Kasumi-1 (cell line): ENCODE measurements around the gene SIPA1L2.

Experiments
- DNase-seq, 2 experiments: peaks; one replicate each; lab custom pipeline; 2025; lab: John Stamatoyannopoulos, UW

The SIPA1L2 gene

DNA sequence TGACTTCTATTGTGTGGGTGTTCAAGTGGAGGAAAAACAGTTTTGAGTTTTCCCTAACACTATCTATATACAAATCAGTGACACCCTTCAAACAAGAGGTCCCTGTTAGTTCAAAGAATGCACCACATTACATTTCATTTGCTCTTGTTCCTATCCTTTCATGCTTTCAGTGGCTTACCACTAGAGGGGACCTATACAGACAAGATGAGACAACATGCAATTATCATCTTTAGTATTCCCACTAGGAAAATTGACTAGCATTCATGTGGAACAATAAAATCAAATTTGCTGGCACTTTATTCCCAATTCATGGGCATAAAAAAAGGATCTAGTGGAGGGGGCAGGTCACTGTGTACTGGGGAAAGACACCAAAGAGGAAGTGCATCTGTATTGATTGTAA, 13.3 kb upstream of the SIPA1L2 start:
- no peak for DNase-seq

DNA sequence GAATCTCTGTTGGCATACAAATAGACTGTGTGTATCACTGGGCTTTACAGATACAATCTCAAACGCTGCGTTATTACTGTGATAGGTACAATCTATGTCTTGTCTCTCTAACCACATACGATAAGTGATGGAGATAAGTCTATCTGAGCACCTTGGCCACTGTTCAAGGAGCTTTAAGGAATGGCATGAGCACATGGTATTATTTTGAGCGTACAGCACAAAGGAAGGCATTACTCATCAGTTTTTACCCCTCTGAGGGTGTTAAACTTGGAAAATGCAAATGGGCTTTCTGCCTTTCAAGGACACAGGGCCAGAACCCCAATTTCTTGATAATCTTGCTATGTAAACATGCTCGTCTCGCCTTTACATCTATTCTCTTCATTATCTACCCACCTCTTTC, 11.6 kb upstream of the SIPA1L2 start:
- no peak for DNase-seq

DNA sequence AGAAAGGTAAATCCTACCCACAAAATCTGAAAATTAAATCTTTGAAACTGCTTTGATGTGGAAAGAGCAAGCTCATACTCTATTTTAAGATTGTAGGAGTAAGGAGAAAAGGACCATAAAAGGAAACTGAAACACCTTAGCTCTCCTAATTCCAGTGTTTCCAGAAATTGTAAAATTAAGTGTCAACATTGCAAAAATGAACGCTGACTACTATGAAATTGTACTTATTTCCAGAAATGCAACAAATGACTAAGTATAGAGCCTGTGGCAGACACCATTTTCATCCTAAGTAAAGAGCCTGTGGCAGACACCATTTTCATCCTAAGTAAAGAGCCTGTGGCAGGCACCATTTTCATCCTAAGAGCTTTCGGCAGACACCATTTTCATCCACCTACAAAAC, 6.9 kb upstream of the SIPA1L2 start:
- no peak for DNase-seq

DNA sequence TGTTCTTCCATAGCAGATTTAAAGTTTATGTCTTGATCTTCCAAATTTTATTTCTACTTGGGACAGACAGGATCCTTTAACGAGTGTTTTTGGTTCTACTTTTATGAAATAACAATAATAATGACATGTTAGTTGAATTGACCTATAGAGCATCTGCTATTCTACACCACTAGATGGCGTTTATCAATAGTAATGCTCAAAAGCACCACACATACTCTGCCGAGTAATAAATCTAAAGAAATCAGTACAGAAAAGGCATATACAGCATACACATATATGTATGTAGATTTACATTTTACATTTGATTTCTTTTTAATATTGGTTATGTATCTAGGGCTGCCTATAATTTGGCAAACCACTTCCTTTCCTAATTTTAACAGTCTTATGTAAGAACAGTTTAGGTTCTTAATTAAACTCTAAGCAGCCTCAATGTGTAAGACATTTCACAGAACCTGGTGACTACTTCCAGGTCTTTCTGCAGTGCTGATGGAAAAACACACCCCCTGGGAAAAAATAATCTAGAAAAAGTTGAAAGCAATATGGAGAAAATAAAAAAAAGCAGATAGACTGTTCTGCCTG, 5.9 kb upstream of the SIPA1L2 start:
- peak; percentile 77 to 89 for DNase-seq

DNA sequence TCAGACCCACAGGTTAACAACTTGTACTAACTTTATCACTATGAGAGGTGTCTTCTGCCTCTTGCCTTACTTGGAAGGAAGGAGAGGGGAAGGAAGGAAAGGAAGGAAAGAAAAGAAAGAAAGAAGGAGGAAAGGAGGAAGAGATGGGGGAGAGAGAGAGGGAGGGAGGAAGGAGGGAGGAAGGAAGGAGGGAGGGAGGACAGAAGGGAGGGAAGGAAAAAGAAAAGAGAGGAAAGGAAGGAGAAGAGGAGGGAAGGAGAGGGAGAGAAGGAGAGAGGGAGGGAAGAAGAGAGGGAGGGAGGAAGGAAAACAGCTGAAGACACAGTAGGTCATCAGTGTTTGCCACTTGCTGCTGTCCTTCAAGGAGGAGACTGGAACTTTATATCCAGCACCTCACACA, 5.3 kb upstream of the SIPA1L2 start:
- no peak for DNase-seq

DNA sequence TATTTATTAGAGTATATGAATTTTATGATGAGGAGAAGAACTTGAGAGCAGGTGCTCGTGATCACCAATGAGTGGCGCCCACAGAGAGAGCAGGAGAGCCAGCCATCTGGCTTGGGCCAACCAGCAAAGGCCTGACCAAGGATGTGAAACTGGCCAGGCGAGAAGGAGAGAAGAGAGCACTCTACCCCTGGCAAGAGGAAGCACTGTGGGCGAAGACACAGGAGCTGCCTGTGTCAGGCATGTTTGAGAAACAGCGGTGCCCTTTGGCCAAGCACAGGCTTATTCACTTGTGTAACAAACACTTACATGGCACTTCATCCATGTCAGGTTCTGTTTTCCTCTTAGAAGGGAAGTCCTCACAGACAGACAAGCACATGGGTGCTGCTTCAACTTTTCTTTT, 4.2 kb upstream of the SIPA1L2 start:
- no peak for DNase-seq

DNA sequence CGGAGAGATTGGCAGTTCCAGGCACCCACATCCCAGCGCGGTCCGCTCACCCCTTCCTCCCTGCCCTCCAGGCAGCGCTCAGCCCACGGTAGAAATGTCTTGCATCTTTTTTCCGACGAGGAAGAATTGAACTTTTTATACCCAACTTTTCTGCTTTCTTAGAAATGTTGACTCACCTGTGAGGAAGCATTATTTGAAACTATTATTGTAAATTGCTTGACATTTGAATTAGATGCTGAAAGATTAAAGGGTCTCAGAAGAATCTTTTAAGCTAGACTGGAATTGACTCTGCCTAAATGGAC, 912 bp upstream of the SIPA1L2 start:
- DNase-seq = no peak

DNA sequence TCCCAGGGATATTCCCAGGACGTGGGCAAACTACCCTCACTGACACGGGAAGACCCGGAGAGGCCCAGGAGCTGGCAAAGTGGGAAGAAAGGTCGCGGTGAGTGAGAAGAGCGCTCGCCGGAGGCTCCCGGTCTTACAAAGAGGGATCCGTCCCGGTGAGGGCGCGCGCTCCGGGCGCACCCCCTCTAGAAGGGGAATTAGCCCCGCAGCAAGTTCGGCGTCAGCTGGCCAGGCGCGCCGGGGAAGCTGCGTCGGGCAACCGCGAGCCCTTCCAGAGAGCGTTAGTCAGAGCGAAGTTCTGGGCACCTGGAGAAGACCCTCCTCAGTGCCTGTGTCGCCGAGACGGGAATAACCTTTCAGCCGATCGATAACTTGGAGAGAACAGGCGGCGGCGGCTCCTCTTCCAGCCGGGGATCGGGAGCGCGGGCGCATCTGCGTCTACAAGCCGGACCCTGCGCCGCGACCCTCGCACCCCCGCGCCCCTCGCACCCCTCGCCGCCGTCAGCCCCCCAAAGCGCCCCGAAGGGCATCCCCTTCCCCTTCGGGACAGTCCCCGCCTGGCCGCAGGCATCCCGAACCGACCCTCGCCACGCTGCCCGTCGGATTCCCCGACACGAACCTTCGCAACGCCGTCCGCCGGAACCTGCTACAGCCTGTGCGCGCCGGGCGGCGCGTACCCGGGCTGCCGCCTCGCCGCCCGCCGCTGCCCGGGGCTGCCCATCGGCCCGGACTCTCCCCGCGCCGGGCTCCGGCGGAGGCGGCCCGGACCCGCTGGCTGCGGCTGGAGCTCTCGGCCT, 485 bp downstream of the SIPA1L2 start:
- DNase-seq = peak in 1 of 2 experiments; percentile 10

DNA sequence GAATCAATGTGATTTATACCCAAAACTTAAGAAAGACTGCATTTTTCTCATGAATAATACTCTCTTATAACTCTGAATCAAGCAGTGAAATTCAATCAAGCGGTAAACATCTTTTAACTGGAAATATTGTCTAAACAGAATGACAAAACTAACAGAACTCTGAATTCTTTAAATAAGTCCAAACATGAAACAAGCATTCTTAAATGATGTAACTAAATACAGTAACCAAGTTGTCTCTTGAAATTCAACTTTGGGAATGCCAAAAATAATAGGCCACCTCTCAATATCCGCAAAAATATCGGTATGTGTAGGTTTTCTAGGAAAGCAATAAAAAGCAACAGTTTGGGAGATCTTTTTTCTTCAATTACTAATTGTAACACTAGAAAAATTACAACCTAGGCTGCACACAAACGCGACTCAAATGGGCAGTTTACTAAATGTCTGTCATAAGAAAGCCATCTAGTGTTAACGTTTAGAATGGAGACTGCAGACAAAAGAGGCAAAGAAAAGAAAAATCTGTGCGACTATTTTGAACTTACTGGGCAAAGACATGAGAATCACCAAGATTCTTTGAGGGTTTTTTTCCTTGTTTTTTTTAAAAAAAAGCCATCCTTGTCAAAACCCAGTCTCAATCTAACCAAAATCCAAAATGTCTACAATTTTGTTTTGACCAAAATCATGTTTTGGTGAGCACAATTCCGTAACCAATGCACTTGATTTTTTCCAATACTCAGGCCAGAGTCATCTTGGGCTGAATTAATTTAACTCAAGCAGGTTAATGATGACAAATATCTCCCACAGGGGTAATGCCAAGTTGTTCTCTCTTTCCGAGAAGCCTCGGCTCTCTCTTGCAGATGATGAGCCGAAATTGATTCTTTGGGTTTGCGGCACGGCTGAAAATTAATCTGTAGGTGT, 1.3 kb downstream of the SIPA1L2 start:
- peak; percentile 82 to 85 for DNase-seq

DNA sequence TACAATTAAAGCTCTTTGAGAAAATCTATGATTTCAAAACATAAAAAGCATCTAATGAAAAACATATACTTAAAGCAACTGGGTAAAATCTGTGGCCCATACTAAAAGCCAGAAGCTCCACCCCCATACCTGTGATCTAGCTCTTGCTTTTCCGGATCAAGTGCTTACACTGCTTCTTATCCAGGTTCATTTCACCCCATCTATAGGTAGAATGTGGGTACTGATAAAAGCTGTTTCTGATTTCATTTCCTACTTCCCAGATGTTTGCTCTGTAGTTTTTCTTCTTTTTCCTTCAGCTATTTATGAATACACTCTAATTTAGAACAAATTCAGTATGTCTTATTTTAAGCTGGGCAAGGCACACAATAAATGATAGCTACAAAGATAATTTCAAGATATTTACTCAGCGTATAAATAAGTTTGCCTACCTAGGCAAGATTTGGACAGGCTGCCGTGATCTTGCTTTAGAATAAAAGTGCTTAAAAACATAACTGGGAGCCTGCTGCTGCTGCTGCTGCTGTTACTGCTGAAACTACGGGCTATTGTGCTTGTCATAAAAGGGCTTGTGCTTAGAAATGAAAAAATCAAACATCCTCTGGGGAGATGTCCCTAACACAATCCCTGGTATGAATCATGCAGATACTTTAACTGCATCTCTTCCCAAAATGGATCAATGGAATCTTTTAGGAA, 2.1 kb downstream of the SIPA1L2 start:
- DNase-seq = peak; percentile 51 to 52

DNA sequence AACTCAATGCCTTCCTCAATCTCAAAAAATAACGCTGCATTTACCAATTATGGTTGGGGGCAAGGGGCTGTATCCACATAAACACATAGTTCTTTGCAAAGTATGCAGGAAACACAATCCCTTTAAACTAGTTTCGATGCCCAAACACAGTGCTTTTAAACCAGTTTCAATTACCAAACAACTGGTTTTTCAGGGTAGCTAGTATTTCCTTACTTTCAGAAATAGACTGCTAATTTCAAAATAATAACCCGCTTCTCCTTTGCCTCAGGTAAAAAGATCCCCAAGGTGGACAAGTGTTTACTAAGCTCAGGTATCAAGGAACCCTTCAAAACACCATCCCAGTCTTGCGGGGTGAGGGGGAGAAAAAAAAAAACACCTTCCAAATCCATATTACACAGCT, 2.8 kb downstream of the SIPA1L2 start:
- no peak for DNase-seq

DNA sequence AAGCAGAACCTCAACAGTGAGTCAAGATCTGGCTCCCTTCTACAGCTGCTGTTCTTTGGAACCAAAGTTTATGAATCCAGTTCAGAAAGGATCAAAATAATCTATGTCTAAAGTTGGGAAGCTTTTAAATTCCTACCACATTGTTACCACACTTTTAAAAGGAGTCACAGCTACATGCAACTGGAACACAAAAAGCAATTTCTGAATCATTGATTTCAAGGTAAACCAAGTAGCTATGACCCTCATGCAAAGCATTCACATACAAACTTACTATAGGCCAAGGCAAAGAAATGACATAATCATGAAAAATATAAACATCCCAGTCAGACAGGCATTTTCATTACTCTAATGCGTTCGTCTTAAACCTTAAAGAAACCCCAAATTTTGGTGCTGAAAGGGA, 3.5 kb downstream of the SIPA1L2 start:
- DNase-seq = no peak

DNA sequence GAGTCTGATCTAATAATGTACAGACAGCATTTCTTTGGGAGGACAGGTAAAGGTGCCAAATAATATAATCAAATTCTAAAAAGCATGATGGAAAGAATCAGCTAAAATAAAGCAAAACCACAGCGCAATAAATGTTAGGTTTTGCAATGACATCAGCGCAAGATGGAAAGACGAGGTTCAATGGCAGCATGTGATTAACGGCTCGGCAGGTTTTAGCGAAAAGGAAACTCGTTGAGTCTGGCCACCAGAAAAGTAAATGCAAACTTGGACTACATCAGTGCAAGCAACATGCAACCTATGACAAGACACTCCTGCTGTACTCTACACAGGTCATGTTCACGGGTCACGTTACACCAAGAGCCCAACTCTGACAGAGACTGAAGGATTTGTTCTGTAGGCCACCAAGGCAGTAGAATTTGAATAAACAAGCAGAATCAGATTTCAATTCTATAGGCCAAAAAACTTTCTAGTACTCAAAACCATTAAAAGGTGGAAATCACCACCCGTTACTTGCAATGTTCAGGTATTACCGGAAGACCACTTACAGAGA, 4.5 kb downstream of the SIPA1L2 start:
- no peak for DNase-seq

DNA sequence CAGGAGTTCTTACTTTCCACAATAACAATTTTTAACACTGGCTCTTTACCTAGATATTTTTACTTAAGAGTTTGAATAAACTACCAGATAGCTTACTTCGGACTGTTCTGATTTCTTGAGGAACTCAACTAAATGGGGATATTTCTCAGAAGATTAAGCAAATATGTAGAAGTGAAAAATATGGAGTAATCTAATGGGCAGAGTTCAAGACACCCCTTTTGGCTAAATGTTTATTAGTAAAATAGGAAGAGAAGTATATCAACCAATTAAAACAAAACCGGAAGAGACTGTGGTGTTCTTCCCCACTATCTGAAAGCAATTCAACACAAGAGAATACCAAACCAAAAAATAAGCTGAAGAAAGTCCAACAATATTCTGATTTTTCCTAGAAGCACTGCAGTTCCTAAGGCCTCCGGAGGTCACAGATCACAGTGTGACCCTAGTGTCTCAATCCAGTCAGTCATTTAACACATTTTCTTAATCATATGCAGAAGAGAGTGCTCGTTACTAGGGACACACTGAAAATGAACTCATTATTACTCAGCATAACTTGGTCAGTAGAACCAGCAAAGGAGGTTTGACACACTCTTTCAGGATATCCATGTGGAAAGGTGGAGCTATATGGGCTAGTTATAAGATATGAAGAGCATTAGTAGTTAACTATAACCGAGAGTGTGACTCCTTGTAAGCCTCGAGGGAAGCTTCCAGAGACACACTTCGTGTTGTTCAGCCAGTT, 5.2 kb downstream of the SIPA1L2 start:
- no peak for DNase-seq

DNA sequence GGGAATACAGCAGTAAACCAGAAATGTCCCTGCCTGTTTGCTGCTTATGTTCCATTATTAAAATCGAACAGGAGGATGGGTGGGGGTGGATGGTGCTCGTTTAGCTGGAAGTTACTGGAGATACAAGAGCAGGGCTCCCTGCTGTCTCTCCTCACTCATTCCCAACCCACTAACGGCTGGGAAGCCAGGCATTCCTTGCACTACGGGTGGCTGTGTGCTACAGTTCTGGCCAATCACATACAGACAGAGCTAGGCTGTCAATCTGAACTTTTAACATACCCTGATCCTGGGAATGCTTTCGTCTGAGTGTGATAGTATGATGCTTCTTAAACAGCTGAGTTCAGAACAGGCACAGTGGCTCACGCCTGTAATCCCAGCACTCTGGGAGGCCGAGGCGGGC, 7.0 kb downstream of the SIPA1L2 start:
- DNase-seq = no peak

DNA sequence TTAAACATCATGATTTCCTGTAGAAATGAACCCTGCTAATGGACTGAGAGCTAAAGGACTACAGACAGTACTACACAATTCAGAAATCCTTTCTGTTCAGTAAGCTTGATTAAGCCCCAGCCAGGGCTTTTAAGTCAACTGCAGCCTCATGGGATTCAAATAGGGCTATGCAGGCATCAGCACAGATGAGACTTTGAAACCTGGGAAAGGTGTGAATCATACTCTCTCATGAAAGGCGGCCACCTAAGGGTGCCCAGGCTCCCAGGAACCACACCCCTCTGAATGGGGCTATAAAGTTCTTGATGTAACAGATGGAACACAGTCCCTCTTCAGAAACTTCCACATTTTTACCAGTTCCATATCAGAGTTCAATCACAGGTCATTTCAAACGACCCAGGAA, 7.6 kb downstream of the SIPA1L2 start:
- DNase-seq = no peak

DNA sequence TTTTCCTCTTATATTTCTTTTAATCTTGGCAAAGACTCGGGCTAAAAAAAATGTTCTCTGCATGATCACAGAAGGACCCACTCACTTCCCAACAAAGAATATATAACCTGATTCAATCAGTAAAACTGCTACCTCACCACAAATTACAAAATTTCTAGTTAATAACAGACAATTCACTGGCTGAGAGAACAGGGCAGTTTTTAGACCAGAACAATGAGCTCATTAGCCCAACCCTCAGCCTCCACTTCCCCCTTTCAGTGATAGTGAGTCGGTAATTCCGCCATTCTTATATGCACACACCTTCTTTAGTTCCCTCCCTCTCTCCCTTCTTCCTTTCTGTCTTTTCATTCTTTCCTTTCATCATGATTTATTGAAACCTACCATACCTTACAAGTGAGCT, 8.9 kb downstream of the SIPA1L2 start:
- no peak for DNase-seq

DNA sequence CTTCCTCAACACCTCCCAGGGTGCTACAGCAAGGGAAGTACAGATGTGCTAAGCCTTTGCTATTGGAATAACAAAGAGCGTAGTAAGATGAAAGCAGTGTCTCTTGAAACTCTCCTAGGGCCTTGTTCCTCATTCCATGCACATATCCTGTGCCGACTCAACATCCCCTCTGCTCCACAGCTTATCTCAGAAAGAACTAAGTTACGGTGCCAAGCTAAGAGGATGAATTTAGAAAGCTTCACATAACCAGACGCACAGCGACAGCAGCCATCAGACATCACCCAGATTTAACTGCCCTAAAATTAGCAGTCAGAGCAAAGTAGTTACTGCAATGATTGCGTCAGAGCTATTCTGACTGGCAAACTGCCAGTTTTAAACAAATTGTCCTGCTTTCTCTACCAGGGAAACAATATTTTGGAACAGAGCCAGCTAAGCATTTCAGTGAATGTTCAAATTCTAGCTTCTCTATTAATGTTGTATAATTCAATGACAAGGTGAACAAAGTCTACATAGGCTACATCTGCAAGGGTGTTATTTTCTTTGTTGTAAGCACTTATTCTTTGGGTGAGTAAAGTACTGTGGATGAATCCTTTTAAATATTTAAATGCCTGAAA, 9.5 kb downstream of the SIPA1L2 start:
- DNase-seq = peak; percentile 61 to 72

DNA sequence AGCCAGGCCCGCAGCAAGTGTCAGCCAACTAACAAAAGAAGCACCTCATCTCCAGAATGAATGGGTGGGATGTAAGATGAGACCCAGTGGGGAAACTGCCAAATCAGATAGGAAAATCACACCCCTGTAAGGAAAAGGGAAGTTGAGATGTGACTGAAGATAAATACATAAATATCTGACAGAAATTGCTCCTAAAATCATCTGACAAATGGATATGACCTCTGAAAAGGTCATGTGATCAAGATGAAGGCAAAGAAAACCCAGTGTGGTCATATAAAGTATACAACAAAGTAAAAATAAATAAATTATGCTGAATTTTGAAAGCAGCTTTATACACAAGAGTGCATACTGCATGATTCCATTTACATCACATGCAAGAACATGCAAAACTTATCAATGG, 12.7 kb downstream of the SIPA1L2 start:
- DNase-seq = peak; percentile 38 to 54

DNA sequence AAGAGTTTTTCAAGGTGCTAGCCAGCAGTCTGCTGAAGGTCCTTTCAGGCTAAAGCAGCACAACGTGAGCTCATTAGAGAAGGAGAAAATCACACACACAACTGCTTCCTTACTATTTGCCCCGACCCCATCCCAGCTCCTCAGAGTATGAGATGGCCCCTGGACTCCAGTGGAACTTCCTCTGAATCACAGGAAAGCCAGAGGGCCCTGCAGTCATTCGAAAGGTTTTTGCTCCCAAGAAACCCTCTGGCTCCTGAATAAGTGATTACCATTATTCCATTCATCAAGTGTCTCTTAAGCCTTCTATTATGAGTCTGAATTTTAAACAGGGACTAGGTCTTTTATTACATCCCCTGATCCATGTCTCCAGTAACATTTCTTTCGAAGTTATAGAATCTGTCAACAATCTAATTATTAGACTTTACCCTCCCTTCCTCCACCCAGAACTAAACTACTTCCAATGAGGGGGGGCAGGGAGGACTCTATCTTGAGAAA, 14.6 kb downstream of the SIPA1L2 start:
- no peak for DNase-seq

DNA sequence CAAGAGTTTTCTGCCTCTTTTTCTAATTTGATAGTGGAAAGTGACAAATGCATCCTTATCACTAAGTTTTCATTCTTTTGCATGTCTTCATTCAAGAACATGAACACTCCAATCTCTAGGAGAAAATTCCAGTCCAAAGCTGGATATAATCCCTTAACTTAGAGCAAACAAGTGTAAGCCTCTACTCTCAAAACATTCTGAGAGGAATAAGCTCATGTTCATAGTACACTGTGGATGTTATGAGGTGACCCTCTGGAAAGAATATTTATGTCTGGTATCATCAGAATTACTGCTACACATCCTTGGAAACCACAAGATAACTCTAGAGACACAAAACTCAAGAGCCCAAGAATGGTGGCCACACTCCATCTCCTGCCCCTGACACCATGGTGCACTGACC, 15.1 kb downstream of the SIPA1L2 start:
- no peak for DNase-seq
